Ecto neural progenitor cell (in vitro differentiated cells): ENCODE measurements around the gene LMBR1.

Source experiments
- DNase-seq: peaks from one replicate; pipeline ENCODE4 v3.0.0-alpha.2; 2018; ENCODE audit warnings: low spot score

Gene LMBR1

DNA sequence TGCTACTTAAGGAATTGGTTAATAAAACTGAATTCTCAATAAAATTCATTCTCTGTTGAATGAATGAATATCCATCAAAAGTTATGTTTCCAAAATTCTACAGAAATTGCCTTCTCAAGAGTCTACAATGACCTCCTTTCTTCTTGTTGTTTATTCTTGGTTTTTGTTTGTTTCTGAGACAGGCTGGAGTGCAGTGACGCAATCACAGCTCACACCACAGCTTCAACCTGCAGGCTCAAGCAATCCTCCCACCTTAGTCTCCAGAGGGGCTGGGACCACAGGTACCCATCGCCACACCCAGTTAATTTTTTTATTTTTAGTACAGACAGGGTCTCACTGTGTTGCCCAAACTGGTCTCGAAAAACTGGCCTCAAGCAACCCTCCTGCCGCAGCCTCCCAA, 97.6 kb downstream of the LMBR1 start:
- DNase-seq: no peak

GRCh38 chr7:156793334-156793733, 99.6 kb downstream of the LMBR1 start:
- no peak for DNase-seq

DNA sequence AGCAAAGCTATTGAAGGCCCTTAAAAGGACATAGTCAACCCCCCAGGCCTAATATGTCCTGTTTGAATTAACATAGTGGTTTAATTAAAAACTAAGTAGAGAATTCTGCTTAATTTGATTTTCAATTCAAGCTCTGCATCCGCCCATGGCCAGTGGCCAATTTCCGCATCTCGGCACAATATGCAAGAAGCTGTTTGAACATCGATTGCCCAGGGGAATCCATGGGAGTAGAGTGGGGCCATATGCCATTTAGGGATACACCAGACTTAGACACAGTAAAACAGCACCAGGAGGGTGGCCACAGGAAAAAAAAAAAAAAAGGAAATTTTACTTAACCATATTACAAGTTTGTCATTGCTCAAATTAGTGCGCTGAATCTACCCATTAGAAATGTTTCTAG, 100.4 kb downstream of the LMBR1 start:
- no peak for DNase-seq

DNA sequence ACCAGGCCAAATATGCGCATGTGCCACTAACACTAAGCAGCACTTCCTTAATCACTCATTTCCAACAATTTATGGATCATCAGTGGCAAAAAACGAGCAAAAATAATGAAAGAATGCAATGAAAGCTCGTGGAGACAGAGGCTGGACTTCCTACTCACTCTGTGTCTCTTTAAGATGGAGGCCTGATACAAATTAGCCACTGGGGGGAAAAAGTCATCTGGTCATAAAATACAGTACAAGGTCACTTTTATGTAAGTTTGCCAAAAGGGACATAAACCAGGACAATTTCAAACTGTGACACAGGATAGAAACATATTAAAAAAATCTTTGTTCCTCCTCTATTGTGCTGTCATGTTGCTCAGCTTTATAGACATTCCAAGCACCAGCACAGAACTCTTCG, 101.7 kb downstream of the LMBR1 start:
- no peak for DNase-seq

- no peak for DNase-seq
These were observed 102.7 kb downstream of the LMBR1 start for GRCh38 chr7:156790264-156790663.

GRCh38 chr7:156785998-156786543, 106.9 kb downstream of the LMBR1 start:
- no peak for DNase-seq

GRCh38 chr7:156783864-156784263, 109.1 kb downstream of the LMBR1 start:
- no peak for DNase-seq

DNA sequence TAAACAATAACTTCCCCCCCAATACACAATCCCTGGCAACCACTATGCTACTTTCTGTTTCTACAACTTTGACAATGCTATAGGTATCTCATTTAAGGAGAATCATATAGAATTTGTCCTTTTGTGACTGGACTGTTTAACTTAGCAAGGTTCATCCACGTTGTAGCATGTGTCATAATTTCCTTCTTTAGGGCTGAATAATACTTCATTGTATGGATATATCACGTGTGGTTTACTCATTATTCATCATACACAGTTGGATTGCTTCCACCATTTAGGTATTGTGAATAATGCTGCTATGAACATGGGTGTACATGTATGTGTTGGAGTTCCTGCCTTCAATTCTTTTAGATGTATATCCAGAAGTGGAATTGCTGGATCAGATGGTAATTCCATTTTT, 111.0 kb downstream of the LMBR1 start:
- no peak for DNase-seq

GRCh38 chr7:156780724-156781455, 112.1 kb downstream of the LMBR1 start:
- no peak for DNase-seq

DNA sequence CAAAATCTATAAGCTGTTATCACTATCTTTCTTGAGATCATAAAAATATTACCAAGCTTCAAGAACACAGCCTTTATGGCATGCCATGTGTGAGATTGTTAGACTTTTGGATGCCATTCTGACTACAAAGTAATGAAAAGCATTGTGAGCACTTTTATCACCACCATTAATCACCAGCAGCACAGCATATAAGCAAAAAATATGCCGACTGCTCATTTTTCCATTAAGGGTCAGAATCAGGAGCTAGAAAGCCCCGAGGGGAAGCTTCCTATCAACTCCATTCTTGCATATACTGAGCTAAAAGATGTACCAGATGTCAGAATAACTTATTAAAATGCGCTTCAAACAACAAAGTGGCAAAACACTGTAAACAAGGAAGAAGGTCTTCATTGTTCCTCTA, 114.3 kb downstream of the LMBR1 start:
- DNase-seq: no peak

GRCh38 chr7:156778201-156778600, 114.8 kb downstream of the LMBR1 start:
- no peak for DNase-seq

DNA sequence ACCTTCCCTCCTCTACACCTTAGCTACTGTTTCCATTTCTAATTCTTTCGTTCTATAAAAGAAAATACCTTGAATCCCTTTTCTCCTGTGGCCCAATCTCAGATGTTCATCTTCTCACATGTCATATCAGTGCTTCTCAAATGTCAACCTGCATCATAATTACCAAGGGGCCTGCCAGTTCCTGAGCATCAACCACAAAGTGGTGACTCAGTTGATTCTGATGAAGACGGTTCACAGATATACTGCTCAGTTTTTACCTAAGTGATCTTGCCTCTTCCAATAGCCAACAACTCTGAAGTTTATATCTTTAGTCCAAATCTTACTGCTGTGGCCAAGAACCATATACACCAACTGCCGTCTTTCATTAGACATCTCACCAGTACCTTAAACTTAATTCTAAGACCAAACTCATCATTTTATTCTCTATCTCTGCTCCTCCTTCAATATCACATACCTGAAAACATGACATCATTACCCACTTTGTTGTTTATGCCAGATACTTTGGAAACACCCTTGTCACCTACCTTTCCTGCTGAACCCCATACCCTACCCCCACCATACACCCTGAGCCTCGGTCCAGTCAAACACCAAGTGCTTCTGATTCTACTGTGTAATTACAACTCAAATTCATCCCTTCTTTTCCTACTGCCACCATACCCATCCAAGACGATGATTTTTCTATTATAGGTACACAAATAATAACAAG, 115.5 kb downstream of the LMBR1 start:
- DNase-seq: no peak

GRCh38 chr7:156776527-156776926, 116.5 kb downstream of the LMBR1 start:
- DNase-seq: no peak

GRCh38 chr7:156773966-156774365, 119.0 kb downstream of the LMBR1 start:
- no peak for DNase-seq

GRCh38 chr7:156772725-156773124, 120.3 kb downstream of the LMBR1 start:
- no peak for DNase-seq

- DNase-seq: no peak
These were observed 124.1 kb downstream of the LMBR1 start for GRCh38 chr7:156768698-156769472.

DNA sequence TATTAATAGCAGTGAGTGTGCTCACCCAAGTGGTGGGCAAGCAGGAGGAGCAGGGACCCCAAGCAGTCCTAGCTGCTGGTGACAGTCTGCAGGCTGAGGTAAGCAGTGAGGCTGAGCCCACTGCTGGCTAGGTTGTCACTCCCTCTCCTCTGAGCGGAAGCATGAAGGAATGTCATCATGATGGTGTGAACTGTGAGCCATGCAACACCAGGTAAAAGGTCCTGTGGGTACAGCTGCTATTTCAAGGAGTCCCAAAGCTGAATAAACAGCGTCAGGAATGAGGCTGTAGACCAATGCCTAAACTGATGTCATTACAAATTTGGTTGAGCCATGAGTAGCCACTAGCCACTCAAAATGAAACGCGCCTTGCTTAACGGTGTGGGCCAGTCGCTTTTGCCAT, 126.3 kb downstream of the LMBR1 start:
- no peak for DNase-seq

DNA sequence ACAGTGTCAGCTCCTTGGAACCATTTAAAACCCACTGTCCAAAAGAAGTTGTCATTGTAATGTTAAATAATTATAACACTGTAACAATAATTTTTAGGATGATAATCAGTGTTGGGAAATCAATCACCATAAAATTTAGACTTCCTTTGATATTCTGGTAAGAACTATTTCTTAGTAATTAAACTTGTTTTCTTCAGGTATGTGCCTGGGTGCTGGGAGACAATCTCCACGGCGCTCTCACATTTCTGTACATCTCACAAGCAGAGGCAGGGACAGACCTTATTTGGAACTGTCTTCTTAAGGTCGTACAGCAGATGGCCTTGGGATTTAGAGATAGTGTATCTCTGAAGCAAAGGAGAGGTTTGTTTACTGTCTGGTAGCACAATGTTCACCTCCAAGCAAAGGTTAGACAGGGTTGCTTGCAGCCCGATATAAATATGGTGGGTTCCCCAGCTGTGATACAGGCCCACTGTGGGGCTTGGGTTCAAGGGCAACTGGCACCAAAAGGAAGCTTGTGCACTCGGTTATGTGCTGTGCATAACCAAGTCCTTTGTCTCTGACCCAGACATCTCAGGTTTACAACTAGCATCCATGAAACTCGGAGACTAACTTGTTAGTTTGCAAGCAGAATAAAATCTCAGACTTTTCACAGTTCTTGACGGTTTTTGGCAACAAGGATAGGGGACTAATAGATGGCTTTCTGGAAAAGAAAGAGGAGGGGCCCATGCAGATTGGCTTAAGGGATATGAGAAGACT, 126.9 kb downstream of the LMBR1 start:
- no peak for DNase-seq

DNA sequence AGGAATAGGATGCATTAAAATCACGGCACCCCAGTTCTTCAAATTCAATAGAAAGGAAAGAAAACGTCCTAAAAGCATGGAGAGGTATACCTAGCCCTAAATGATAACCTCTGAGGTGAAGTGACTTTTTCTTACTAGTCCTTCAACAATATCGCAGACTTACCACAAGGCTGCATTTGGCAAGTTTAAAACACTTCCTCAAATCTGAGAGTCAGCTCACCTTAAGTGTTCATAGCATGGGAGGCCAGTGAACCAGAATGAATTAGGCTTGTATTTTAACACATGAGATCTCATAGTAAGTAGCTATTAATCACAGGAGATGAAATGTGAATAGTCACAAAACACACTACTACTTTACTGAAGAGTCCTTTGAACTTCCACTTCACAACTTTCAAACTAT, 128.2 kb downstream of the LMBR1 start:
- DNase-seq: no peak

- DNase-seq: no peak
These were observed 128.8 kb downstream of the LMBR1 start for GRCh38 chr7:156764016-156764669.

DNA sequence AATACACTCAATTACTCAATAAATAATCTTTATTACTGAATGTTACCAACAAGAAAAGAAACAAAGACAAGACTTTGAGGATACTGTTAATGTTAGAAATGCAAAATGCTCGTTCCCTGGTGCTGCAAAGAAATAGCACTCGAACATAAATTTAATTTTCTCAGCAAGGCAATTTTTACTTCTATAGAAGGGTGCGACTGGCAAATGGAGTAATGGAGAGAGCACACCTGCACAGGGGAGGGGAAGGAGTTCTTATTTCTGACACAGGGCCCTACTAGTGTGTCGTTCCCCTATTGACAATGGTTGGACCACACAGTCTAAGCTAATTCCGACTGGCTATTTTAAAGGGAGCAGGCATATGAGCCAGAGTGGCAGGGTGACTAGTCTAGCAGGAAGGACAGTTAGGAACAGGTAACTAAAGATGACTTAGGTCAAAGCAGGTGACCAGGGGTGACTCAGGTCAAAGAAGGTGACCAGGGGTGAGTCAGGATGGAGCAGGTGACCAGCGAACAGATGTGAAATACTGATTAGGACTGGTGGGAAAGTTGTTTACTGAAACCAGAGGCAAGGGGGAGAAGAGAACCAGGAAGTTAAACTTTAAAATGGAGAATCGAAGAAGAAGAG, 133.3 kb downstream of the LMBR1 start:
- no peak for DNase-seq
